ENCODE results near the gene HMGA1. TPM values are rescaled to one million over a fixed set of nuclear protein-coding genes. Genes with fewer than 3 reads are reported as not detected.

Gene HMGA1, protein sequence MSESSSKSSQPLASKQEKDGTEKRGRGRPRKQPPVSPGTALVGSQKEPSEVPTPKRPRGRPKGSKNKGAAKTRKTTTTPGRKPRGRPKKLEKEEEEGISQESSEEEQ
- total RNA-seq: 10 to 100 TPM; 87.5 to 90.3 TPM
- 46.0 to 63.4 reads per million in 2 donors for total RNA-seq

DNA sequence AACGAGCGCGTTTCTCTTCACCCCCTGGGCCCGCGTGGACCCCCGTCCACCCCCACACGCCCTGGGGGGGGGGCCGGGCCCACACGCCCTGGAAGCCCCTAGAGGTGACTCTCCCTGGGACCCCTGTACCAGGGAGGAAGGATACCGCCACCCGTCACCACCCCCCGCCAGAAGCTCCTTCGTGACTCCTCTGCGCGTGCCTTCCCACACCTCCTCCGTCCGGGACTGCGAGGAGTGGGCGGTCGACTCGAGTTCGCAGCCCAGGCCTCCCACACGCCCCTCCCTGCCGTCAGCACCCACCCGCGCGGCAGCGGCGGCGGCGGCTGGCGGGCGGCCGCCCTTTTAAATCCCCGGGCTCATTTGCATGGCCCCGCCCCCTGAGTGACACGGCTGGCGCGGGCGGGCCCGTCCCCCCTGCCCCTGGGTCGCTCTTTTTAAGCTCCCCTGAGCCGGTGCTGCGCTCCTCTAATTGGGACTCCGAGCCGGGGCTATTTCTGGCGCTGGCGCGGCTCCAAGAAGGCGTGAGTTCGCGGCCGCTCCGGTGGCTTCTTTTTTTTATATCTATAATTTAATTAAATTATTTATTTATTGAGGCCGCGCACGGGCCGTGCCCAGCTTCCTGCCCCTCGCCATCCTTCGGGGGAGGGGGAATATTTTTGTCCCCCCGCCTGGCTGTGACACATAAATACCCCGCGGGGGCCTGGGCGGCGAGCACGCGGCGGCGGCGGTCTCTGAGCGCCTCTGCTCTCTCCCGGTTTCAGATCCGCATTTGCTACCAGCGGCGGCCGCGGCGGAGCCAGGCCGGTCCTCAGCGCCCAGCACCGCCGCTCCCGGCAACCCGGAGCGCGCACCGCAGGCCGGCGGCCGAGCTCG is at the start of gene HMGA1:
Gene HMGA1, plus strand, starts transcription at position 431 of the 873 bp plus-strand sequence. CDS start 3,908 bp downstream, outside the sequence.
- ATAC-seq (peak; percentile 80), DNase-seq (peak; percentile 83 to 91 (median 89))
- no peaks in the 10 kb centered on the region for H3K9me3 ChIP-seq (ENCODE audit: control insufficient read depth, low read length, poor library complexity, severe bottlenecking)
- H3K4me1 Mint-ChIP-seq: peaks cover 19% of the 10 kb centered on the region
- no peaks in the 10 kb centered on the region for H3K27me3 Mint-ChIP-seq
- peak within 1 kb of the TSS; percentile 94 for H3K27ac Mint-ChIP-seq
- peak within 1 kb of the TSS; percentile 94 for H3K4me3 Mint-ChIP-seq
- H3K36me3 Mint-ChIP-seq (ENCODE audit: low read depth): no peaks in the 10 kb centered on the region

DNA sequence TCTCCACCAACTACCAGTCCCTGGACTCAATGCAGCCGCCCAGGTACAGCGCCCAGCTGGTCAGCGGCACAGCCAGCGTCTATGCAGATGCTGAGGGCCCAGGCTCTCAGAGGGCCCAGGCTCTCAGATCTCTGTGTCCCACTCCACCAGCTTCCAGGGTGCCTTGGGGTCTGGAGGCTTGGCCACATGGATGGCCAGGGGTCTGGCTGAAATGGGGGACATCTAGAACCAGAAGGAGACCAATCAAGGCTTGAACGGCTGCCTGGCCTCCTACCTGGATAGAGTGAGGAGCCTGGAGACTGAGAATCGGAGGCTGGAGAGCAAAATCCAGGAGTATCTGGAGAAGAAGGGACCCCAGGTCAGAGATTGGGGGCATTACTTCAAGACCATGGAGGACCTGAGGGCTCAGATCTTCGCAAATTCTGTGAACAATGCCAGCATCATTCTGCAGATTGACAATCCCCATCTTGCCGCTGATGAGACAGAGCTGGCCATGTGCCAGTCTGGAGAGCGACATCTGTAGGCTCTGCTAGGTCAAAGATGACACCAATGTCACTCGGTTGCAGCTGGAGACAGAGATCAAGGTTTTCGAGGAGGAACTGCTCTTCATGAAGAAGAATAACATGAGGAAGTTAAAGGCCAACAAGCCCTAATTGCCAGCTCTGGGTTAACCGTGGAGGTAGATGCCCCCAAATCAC is 46.7 kb upstream of the HMGA1 start:
- H3K9me3 ChIP-seq (ENCODE audit: control insufficient read depth, low read length, poor library complexity, severe bottlenecking): no peaks in the 10 kb centered on the region
- DNase-seq (no peak), ATAC-seq (peak; percentile 57)
- H3K4me1 Mint-ChIP-seq: no peaks in the 10 kb centered on the region
- H3K27me3 Mint-ChIP-seq: no peaks in the 10 kb centered on the region
- no peak overlapping the region for H3K27ac Mint-ChIP-seq
- no peak overlapping the region for H3K4me3 Mint-ChIP-seq
- H3K36me3 Mint-ChIP-seq (ENCODE audit: low read depth): no peaks in the 10 kb centered on the region

- H3K9me3 ChIP-seq (ENCODE audit: control insufficient read depth, low read length, poor library complexity, severe bottlenecking): no peaks in the 10 kb centered on the region
- DNase-seq: no peak
- no peaks in the 10 kb centered on the region for H3K27me3 Mint-ChIP-seq
- no peak overlapping the region for H3K27ac Mint-ChIP-seq
- peaks cover 2% of the 10 kb centered on the region for H3K4me1 Mint-ChIP-seq
- H3K4me3 Mint-ChIP-seq: no peak overlapping the region
- ATAC-seq: no peak
- no peaks in the 10 kb centered on the region for H3K36me3 Mint-ChIP-seq (ENCODE audit: low read depth)
These were observed 46.1 kb upstream of the HMGA1 start for GRCh38 chr6:34190504-34191122.

GRCh38 chr6:34194772-34195171 is 41.9 kb upstream of the HMGA1 start:
- H3K27me3 Mint-ChIP-seq: no peaks in the 10 kb centered on the region
- DNase-seq: no peak
- peaks cover 8% of the 10 kb centered on the region for H3K4me1 Mint-ChIP-seq
- no peak overlapping the region for H3K4me3 Mint-ChIP-seq
- no peak for ATAC-seq
- H3K9me3 ChIP-seq (ENCODE audit: control insufficient read depth, low read length, poor library complexity, severe bottlenecking): no peaks in the 10 kb centered on the region
- H3K36me3 Mint-ChIP-seq (ENCODE audit: low read depth): no peaks in the 10 kb centered on the region
- no peak overlapping the region for H3K27ac Mint-ChIP-seq

GRCh38 chr6:34195726-34196115 is 41.0 kb upstream of the HMGA1 start:
- no peak for DNase-seq
- no peak overlapping the region for H3K27ac Mint-ChIP-seq
- H3K9me3 ChIP-seq (ENCODE audit: control insufficient read depth, low read length, poor library complexity, severe bottlenecking): no peaks in the 10 kb centered on the region
- H3K4me1 Mint-ChIP-seq: peaks cover 8% of the 10 kb centered on the region
- H3K27me3 Mint-ChIP-seq: no peaks in the 10 kb centered on the region
- no peak for ATAC-seq
- H3K4me3 Mint-ChIP-seq: no peak overlapping the region
- H3K36me3 Mint-ChIP-seq (ENCODE audit: low read depth): no peaks in the 10 kb centered on the region

- H3K9me3 ChIP-seq (ENCODE audit: control insufficient read depth, low read length, poor library complexity, severe bottlenecking): no peaks in the 10 kb centered on the region
- H3K4me3 Mint-ChIP-seq: peak overlapping the region; percentile 80
- DNase-seq: peak; percentile 82 to 95 (median 88)
- peak; percentile 99 for ATAC-seq
- no peaks in the 10 kb centered on the region for H3K36me3 Mint-ChIP-seq (ENCODE audit: low read depth)
- H3K4me1 Mint-ChIP-seq: peaks cover 8% of the 10 kb centered on the region
- no peaks in the 10 kb centered on the region for H3K27me3 Mint-ChIP-seq
- no peak overlapping the region for H3K27ac Mint-ChIP-seq
These were observed 40.4 kb upstream of the HMGA1 start for GRCh38 chr6:34196116-34196832.

GRCh38 chr6:34196833-34197195 is 39.9 kb upstream of the HMGA1 start:
- DNase-seq (no peak), ATAC-seq (no peak)
- peaks cover 8% of the 10 kb centered on the region for H3K4me1 Mint-ChIP-seq
- peak overlapping the region; percentile 80 for H3K4me3 Mint-ChIP-seq
- no peaks in the 10 kb centered on the region for H3K27me3 Mint-ChIP-seq
- H3K36me3 Mint-ChIP-seq (ENCODE audit: low read depth): no peaks in the 10 kb centered on the region
- no peak overlapping the region for H3K27ac Mint-ChIP-seq
- no peaks in the 10 kb centered on the region for H3K9me3 ChIP-seq (ENCODE audit: control insufficient read depth, low read length, poor library complexity, severe bottlenecking)

DNA sequence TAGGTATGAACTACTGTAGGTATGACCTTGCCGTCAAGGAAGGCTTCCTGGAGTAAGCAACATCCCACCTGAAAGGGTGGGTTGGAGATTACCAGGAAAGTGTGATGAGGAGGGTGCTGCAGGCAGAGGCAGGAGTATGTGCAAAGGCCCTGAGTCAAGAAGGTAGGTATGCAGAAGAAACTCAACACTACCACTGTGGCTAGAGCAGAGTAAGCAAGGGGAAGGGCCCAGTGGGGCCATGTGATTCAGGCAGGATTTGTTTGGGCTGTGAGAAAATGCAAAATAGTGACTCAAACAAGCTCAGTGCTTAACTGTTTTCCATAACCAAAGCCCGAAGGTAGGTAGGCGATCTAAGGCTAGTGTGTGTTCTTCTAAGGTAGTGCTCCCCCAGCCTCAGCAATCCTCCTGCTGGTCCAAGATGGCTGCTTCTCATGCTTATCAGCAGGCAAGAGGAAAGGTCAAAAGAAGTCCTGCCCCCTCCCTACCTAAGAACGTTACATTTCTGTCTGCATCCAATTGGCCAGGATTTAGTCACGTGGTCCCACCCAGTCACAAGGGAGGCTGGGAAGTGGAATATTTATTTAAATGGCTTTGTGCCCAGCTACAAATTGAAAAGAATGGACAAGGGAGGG is 36.2 kb upstream of the HMGA1 start:
- ATAC-seq: no peak
- H3K4me3 Mint-ChIP-seq: no peak overlapping the region
- no peak for DNase-seq
- no peaks in the 10 kb centered on the region for H3K9me3 ChIP-seq (ENCODE audit: control insufficient read depth, low read length, poor library complexity, severe bottlenecking)
- H3K4me1 Mint-ChIP-seq: peaks cover 5% of the 10 kb centered on the region
- H3K36me3 Mint-ChIP-seq (ENCODE audit: low read depth): no peaks in the 10 kb centered on the region
- H3K27ac Mint-ChIP-seq: no peak overlapping the region
- H3K27me3 Mint-ChIP-seq: no peaks in the 10 kb centered on the region

DNA sequence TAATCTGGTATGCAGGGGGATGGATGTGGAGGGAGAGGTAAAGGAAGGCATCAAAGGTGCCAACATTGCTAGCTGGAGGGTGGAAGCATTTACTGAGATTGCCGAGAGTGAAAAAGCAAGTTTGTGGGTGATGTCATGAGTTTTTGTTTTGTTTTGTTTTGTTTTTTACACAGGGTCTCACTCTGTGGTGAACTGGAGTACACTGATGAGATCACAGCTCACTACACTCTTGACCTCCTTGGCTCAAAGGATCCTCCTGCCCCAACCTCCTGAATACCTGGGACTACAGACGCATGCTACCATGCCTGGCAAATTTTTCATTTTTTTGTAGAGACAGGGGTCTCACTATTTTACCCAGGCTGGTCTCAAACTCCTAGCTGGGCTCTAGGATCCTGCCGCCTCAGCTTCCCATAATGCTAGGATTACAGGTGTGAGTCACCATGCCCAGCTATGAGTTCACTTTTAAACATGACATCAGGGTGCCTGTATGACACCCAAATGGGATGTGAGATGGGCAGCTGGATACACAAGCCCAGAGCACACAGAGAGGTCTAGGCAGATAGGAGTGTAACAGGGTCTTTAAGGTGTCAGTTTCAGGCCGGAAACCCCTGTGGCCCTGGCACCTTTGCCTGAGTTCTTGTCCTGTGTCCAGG is 35.1 kb upstream of the HMGA1 start:
- Mint-ChIP-seq H3K27ac (no peak overlapping the region), H3K4me1 (peaks cover 3% of the 10 kb centered on the region), H3K4me3 (no peak overlapping the region), H3K27me3 (no peaks in the 10 kb centered on the region), H3K36me3 (ENCODE audit: low read depth) (no peaks in the 10 kb centered on the region)
- no peaks in the 10 kb centered on the region for H3K9me3 ChIP-seq (ENCODE audit: control insufficient read depth, low read length, poor library complexity, severe bottlenecking)
- no peak for ATAC-seq
- no peak for DNase-seq

GRCh38 chr6:34202329-34203201 is 34.1 kb upstream of the HMGA1 start:
- no peaks in the 10 kb centered on the region for H3K36me3 Mint-ChIP-seq (ENCODE audit: low read depth)
- no peak for DNase-seq
- no peaks in the 10 kb centered on the region for H3K9me3 ChIP-seq (ENCODE audit: control insufficient read depth, low read length, poor library complexity, severe bottlenecking)
- H3K27ac Mint-ChIP-seq: no peak overlapping the region
- no peaks in the 10 kb centered on the region for H3K27me3 Mint-ChIP-seq
- no peak for ATAC-seq
- H3K4me3 Mint-ChIP-seq: no peak overlapping the region
- H3K4me1 Mint-ChIP-seq: peaks cover 5% of the 10 kb centered on the region

DNA sequence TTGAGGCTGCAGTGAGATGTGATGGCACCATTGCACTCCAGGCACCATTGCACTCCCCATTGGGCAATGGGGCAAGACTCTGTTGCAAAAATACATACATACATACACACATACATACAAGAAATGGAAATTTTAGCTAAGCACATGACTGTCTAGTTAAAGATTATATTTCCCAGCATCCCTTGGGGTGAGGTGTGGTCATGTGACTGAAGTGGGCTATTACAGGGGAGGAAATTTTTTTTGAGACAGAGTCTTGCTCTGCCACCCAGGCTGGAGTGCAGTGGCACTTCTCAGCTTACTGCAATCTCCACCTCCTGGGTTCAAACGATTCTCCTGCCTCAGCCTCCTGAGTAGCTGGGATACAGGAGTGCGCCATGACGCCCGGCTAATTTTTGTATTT is 32.0 kb upstream of the HMGA1 start:
- Mint-ChIP-seq H3K36me3 (ENCODE audit: low read depth) (no peaks in the 10 kb centered on the region), H3K27me3 (no peaks in the 10 kb centered on the region), H3K4me3 (no peak overlapping the region), H3K4me1 (peaks cover 9% of the 10 kb centered on the region), H3K27ac (no peak overlapping the region)
- H3K9me3 ChIP-seq (ENCODE audit: control insufficient read depth, low read length, poor library complexity, severe bottlenecking): no peaks in the 10 kb centered on the region
- DNase-seq (no peak), ATAC-seq (no peak)
